Activated CD4-positive, alpha-beta T cell treated with anti-CD3 and anti-CD28 coated beads, Interleukin-2, Interleukin-4, amounts not matched to agents 100 ng/mL and 50 ng/mL, durations not matched to agents 16 hours and 8 hours (primary cell): Measurements from ENCODE around the gene ZNF691.
"Not testable (repeated sequence)": the region's sequence is repeated elsewhere in the genome, so short reads cannot be mapped to it uniquely, and the experiment has no call there.

Experiments
- DNase-seq: peaks from one replicate; pipeline ENCODE4 v3.0.0-alpha.2; 2020; ENCODE audit warnings: low spot score

ZNF691 gene

DNA sequence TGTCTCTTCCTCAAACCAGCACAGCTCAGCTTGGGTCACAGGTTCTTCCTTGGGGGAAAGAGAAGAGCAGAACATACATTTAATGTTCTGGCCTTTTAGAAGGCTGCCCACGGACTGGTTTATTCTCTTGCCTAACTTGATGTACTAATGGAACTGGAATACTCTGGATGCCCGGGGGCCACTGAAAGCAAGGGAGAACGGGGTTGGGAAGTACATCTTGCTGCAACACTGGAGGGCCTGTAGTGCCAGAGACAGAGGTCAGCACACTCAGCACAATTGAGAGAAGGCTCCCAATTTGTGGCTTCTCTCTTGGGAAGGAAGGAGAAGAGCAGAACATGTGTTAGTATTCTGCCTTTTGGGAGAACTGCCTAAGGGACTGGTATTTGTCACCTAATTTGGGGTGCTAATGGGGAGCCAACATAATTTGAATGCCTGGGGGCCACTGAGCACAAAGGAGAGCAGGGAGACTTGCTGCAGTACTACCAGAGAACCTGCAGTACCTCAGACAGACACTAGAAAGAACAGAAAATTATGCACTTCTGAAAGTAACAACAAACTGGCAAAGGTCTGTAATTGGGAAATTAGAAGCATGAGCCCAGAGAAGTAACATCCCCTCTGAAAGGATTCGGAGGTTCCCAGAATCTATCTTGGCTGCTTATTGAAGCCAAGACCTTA, 14.1 kb downstream of the ZNF691 start:
- no peak for DNase-seq

DNA sequence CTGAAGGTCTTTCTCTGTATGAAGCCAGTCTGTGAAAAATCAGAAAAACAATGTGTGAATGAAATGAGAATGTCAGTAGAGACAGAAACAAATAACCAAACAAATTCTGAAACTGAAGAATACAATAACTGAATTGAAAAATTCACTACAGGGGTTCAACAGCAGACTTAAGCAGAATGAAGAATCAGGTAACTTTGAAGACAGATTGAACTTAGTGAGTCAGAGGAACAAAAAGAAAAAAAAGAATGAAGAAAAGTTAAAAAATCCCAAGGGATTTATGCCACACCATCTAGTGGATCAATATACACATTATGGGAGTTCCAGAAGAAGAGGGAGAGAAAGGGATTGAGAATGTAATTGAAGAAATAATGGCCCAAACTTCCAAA, 14.6 kb downstream of the ZNF691 start:
- no peak for DNase-seq

DNA sequence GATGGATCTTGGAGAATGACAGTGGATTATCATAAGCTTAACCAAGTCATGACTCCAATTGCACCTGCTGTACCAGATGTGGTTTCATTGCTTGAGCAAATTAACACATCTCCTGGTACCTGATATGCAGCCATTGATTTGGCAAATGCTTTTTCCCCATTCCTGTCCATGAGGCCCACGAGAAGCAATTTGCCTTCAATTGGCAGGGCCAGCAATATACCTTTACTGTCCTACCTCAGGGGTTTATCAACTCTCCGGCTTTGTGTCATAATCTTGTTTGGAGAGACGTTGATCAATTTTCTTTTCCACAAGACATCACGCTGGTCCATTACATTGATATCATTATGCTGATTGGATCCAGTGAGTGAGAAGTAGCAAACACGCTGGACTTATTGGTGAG, 20.1 kb downstream of the ZNF691 start:
- no peak for DNase-seq

DNA sequence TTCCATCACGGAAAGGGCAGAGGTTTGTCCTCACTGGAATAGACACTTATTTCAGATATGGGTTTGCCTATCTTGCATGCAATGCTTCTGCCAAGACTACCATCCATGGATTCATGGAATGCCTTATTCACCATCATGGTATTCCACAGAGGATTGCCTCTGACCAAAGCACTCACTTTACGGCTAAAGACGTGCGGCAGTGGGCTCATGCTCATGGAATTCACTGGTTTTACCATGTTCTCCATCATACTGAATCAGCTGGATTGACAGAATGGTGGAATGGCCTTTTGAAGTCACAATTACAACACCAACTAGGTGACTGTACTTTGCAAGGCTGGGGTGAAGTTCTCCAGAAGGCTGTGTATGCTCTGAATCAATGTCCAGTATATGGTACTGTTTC, 22.1 kb downstream of the ZNF691 start:
- DNase-seq = not testable (repeated sequence)

DNA sequence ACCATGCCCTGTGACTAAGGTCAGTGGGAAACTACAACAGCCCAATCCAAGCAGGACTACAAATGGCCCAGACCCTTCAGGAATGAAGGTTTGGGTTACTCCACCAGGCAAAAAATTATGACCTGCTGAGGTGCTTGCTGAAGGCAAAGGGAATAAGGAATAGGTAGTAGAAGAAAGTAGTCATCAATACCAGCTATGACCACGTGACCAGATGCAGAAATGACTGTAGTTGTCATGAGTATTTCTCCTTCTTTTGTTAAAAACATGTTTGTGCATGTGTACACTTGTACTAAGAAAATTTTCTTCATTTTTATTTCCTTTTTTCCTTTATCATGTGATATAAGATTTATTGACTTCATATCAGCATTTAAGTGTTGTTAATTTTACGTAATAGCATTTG, 22.8 kb downstream of the ZNF691 start:
- not testable (repeated sequence) for DNase-seq

DNA sequence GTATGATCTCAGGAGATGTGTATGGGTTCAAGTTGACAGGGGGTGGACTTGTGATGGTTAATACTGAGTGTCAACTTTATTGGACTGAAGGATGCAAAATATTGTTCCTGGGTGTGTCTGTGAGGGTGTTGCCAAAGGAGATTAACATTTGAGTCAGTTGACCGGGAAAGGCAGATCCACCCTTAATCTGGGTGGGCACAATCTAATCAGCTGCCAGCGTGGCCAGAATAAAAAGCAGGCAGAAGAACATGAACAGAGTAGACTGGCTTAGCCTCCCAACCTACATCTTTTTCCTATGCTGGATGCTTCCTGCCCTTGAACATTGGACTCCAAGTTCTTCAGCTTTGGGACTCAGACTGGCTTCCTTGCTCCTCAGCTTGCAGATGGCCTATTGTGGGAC, 23.3 kb downstream of the ZNF691 start:
- not testable (repeated sequence) for DNase-seq

DNA sequence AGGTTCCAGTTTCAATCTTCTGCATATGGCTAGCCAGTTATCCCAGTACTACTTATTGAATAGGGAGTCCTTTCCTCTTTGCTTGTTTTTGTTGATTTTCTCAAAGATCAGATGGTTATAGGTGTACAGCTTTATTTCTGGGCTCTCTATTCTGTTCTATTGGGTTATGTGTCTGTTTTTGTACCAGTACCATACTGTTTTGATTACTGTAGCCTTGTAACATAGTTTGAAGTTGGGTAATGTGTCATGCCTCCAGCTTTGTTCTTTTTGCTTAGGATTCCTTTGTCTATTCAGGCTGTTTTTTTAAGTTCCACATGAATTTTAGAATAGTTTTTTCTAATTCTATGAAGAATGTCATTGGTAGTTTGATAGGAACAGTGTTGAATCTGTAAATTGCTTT, 26.7 kb downstream of the ZNF691 start:
- not testable (repeated sequence) for DNase-seq

DNA sequence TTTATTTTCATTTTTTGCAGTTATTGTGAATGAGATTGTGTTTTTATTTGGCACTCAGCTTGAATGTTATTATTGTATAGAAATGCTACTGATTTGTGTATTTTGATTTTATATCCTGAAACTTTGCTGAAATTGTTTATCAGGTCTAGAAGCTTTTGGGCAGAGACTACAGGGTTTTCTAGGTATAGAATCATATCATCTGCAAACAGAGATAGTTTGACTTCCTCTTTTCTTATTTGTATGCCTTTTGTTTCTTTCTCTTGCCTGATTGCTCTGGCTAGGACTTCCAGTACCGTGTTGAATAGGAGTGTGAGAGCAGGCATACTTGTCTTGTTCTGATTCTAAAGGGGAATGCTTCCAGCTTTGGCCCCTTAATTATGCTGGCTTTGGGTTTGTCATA, 27.3 kb downstream of the ZNF691 start:
- no peak for DNase-seq

DNA sequence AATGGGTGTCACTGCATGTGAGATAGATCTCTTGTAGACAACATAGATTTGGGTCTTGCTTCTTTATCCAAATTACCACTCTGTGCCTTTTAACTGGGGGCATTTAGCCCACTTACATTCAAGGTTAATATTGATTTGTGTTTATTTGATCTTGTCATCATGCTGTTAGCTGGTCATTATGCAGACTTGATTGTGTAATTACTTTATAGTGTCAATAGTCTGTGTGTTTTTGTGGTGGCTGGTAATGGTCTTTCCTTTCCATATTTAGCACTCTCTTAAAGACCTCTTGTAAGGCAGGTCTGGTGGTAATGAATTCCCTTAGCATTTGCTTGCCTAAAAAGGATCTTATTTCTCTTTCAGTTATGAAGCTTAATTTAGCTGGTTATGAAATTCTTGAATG, 29.6 kb downstream of the ZNF691 start:
- no peak for DNase-seq

DNA sequence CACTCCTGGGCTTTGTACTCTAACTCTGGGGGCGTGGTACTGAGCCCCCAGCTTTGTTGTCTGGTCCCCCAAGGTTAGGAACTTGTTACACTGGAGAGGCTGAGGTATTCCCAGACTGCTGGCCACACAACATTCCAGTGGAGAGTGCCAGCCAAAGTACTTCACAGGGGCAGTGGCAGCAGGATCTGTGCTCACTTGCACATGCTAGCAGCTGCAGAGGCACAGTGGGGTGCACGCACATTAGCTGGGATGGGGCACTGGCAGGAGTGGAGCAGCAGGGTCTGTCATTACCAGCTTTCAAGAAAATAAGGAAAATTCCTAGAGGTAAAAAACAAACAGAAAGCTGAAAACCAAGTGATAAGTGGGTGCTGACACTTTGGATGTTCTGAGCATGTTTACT, 31.0 kb downstream of the ZNF691 start:
- DNase-seq = no peak

DNA sequence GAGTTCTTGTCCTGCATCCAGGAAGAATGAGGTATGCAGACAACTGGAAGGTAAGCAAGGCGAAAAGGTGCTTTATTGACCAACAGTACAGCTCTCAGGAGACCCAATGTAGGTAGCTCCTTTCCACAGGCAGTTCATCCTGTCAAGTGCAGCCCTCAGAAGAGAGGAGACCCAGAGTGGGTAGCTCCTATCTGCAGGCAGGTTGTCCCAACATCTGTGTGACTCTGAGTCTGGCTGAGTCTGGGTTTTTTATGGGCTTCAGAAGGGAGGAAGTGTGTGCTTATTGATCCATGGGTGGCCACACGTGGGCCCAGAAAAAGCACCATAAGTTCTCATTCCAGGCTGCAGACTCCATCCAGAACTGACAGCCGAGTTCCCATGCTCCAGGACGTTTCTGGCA, 34.0 kb downstream of the ZNF691 start:
- no peak for DNase-seq

DNA sequence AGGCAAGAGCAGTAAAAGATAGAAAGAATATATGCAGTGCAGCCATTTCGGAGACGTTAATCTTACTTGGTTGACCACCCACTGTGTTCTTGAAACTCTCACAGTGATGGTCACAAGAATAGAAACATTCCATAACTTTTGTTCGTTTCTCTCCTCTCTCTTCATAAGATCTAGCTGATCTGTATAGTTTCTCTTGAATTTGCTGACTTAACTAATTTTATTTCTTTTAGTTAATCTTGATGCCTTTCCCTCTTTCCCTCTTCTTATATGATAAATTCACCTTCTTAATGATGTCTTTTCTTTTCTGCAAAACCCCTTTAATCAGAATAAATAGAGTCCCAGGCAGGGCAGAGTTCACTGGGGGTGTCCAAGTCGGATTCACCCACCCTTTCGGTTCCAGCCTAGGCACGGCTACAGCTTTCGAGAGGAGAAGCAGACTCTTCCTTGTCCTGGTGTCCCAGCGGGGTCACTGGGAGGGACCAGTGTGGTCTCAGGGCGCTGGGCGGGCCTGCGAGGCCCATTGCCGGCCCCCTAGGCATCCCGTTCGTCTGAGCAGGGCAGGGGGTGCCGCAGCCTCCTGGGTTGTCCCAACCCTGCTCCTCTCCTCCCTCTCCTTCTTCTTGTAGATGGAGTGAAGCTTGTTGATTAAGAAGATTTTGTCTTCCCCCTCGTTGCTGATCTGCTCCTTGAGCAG, 39.8 kb downstream of the ZNF691 start:
- no peak for DNase-seq

DNA sequence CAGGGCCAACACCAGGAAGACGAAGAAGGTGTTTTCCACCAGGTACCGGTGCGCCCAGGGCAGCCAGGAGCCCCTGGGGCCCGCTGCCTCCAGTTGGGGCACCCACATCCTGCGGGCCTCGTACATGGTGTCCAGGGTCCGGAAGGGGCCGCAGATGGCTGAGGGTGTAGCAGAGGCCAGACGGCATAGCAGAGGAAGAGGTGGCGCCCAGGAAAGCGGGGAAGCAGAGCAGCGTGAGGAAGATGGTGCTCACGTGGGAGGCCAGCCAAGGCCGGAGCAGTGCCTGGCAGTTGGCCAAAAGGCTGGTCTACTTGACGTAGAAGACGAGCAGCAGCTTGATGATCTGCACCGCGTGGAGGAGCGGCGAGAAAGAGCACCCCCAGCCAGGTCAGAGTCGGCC, 40.4 kb downstream of the ZNF691 start:
- no peak for DNase-seq

DNA sequence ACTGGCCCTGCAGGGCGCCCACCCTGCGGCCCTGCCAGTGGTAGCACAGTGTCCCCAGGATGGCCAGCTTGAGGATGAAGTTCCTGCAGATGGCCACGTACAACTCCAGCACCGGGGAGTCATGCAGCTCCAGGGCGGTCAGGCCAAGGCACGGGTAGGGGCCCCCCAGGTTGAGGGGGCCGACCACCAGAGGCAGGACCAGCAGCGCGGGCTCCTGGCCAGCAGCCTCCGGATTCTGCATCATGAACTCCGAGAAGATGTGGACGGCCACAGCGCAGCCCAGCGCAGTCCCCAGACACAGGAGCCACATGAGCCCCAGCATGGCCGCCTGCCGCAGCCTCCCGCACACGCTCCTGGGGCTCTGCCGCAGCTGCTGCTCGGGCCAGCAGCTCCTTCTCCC, 41.0 kb downstream of the ZNF691 start:
- no peak for DNase-seq

DNA sequence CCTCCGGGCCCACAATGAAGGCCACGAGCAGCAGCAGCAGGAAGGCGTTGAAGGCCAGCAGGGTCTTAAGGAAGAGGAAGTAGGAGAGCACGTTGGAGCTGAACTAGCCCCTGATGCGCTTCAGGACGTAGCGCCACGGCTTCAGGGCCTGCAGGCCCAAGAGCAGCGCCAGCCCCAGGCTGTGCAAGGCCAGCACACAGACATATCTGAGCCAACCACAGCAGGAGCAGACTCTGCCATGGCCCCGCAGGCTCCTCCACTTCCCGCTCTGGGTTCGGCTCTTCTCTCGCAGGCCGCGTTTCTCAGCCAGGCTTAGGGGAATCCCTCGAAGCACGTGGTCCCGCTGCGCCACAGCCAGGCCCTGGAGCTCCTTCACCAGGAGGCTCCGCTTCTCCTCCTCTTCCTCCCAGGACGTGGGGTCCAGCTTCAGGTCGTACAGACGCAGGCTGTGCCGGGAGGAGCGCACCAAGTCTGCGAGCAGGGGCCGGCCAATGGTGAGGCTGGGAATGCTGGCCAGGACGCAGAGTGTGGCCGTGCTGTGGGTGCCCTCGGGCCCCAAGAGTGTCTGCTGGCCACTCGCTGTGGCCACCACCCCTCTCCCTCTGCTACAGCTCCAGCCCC, 41.7 kb downstream of the ZNF691 start:
- DNase-seq = no peak

DNA sequence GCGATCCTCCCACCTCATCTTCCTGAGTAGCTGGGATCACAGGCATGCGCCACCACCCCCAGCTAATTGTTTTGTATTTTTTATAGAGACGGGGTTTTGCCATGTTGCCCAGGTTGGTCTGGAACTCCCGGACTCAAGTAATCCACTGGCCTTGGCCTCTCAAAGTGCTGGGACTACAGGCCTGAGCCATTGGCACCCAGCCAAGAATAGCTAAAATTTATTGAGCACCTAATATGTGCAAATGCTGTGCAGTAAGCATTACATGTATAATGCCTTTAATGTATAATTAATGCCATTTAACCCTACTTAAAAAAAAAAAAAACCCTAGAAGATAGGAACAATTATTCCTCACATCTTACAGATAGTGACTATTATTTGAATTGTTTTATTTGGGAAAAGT, 42.9 kb downstream of the ZNF691 start:
- DNase-seq = no peak

DNA sequence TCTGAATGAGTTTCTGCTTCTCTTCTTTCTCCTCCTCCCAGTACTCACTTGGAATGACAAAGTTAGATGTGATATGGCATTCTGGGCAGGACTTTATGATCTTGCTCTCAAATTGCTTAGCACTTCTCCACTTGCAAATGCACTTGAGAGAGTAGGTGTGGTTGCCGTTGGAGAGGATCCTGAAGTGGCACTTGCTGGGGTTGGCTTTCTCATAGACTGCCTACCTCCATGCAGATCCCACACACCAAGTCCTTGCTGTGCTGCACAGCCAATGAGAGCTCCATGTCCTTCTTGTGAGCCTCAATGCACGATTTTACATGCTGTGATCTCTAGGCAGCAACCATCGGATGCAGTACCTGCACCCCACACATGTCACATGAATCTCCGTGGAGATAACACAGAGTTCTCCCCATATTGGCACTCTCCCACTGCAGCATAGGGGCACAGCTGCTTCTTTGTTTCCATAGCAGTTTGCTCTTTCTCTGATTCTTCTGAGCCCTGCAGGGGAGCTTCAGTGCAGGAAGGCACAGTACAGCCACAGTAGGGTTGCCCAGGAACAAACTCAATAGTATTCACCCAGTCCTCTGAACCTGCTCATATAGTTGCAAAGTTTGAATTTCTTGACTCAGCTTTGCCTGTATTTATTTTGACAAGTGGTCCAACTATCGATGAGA, 45.2 kb downstream of the ZNF691 start:
- DNase-seq = no peak

DNA sequence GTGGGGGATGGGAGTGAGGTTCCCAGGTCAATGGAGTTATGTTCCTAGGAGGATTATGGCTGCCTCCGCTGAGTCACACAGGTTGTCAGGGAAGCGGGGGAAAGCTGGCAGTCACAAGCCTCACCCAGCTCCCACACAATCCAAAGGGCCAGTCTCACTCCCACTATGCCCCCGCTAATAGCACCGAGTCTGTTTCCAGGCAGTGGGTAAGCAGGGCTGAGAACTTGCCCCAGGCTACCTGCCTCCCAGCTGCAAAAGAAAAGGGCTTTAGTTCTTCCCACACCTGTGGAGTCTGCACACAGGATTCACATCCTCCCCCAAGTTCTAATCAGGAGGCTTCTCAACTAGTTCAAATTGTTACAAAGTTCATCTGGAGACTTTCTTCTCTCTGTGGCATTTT, 53.5 kb downstream of the ZNF691 start:
- not testable (repeated sequence) for DNase-seq
